MG63 (cell line): ENCODE measurements around the gene CXCR2. TPM values are rescaled to one million over a fixed set of nuclear protein-coding genes. Genes with fewer than 3 reads are reported as not detected.
"Not testable (repeated sequence)": the region's sequence is repeated elsewhere in the genome, so short reads cannot be mapped to it uniquely, and the experiment has no call there.

Source experiments
- DNase-seq: peaks from one replicate; pipeline ENCODE4 v3.0.0-alpha.2; 2020
- H3K27me3 ChIP-seq: fragments of 250-450 bp; sonication (Bioruptor Pico); 2 replicates; pipeline ENCODE4 v1.5.1; 2020; ENCODE audit warnings: mild to moderate bottlenecking, moderate library complexity
- H3K36me3 ChIP-seq: fragments of 250-450 bp; sonication (Bioruptor Pico); 2 replicates; pipeline ENCODE4 v1.5.1; 2020; ENCODE audit warnings: mild to moderate bottlenecking, moderate library complexity
- H3K4me3 ChIP-seq: fragments of 250-450 bp; sonication (Bioruptor Pico); 2 replicates; pipeline ENCODE4 v1.5.1; 2020; ENCODE audit warnings: mild to moderate bottlenecking, moderate library complexity
- H3K9me3 ChIP-seq: fragments of 250-450 bp; sonication (Bioruptor Pico); 2 replicates; pipeline ENCODE4 v1.5.1; 2020; ENCODE audit warnings: mild to moderate bottlenecking, moderate library complexity
- total RNA-seq: library from RNA; depleted of rRNA; stranded (reverse); fragments of >200 nt; shearing (Covaris generic); gene quantifications from 2 replicates; pipeline ENCODE4 v1.2.3, GENCODE V29; 2014; ENCODE audit warnings: low replicate concordance; rRNA removed

Gene CXCR2
- not detected in 2 replicates for total RNA-seq

DNA sequence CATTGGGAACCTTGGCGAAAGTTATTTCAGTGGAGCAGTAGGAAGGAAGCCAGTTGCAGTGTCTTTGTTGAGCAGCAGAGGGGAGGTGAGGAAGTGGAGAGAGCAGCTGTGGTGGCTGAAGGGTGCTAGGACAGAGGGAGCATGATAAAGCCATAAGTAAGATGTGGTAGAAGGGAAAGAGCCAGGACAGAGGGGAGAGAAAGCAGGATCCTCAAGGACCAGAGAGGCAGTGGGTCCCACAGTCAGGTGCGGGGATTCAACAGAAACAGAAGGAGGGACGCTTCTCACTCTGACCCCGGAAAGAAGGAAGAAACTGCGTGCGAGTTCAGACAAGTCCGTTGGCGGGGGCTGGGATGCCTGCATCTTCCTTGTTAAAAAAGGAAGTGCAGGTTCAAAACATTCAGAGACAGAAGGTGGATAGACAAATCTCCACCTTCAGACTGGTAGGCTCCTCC, at the start of gene CXCR2:
CXCR2 (plus strand) TSS at position 403 of the 455 bp plus-strand sequence. CDS start 8,774 bp downstream, outside the sequence.
- H3K27me3 ChIP-seq: no peaks in the 10 kb centered on the region; the same call in 1 of the 2 replicates
- DNase-seq: no peak
- peaks cover 6% of the 10 kb centered on the region for H3K9me3 ChIP-seq
- no peak within 1 kb of the TSS for H3K4me3 ChIP-seq
- no peaks in the 10 kb centered on the region for H3K36me3 ChIP-seq

DNA sequence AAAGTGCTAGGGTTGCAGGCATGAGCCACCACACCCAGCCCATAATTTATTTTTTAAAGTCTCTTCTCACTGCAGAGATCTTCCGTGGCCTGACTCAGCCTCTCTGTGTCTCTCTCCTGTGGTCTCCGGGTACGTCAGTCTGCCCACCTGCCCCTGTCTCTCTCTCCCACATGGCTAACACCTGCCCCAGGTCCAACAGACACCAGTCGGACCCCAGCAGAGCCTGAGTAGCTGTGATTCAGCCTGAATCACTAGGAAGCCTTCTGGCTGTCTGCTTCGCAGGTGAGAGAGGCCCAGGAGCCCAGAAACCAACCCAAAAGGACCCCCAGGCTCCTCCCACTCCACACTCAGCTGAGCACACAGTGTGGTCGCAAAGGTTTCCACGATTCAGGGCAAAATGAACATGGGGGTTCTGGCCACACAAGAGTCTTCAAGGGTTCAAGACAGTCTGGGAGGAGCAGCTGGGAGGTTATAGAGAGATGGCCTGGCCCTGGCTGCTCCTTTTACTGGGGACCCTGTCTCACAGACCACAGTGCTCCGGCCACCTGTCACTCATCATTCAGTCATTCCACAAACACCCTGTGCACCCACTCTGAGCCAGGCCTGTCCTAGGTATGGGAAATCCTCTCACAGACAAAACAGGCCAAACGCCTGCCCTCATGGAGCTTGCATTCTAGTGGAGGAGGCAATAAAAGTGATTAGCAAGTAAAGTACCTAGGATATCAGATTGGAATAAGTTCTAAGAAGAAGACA, 48.2 kb upstream of the CXCR2 start:
- DNase-seq: no peak
- Histone ChIP-seq H3K36me3 (no peaks in the 10 kb centered on the region), H3K4me3 (no peak overlapping the region), H3K9me3 (no peaks in the 10 kb centered on the region), H3K27me3 (no peaks in the 10 kb centered on the region)

DNA sequence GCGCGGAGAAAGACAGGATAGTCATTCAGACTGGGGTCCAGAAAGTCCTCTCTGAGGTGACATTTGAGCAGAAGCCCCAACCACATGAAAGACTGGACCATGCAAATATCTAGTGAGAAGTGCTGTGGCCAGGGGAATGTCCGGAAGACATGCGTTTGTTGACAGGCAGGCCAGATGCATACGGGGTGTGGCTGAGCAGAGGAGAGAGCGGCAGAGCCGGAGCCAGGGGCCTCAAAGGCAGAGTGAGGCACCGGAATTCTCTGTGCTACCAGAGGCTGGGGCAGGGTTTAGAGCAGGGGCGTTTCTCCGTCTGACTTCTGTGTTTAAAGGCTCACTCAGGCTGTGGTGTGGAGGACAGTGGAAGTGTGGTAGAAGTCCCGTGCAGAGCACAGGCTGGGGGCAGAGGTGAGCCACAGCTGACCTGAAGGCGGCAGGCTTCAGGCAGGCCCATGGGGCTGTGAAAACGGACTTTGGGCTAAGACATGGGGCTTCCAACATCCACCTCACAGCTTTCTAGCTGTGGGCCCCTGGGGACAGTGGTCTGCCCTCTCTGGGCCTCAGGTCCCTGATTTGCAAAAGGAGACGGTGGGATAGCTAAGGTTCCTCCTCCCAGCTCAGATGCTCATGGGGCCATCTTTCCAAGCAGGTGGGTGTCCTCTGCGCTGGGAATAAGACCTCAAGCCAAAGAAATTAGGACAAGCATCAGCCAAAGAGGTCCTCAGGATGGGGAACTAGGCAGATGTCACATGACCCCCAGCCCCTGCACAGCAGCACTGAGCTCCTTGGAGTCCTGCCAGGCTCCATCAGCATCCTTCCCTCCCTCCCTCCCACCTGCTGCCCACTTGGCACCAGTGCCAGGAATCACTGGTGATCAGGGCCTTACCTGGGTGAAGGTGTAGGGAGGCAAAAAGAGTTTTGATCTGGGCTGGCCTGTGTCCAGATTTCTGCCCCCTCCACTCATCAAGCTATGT, 45.6 kb upstream of the CXCR2 start:
- H3K27me3 ChIP-seq: no peaks in the 10 kb centered on the region
- DNase-seq: no peak
- H3K36me3 ChIP-seq: no peaks in the 10 kb centered on the region
- H3K4me3 ChIP-seq: no peak overlapping the region
- no peaks in the 10 kb centered on the region for H3K9me3 ChIP-seq

DNA sequence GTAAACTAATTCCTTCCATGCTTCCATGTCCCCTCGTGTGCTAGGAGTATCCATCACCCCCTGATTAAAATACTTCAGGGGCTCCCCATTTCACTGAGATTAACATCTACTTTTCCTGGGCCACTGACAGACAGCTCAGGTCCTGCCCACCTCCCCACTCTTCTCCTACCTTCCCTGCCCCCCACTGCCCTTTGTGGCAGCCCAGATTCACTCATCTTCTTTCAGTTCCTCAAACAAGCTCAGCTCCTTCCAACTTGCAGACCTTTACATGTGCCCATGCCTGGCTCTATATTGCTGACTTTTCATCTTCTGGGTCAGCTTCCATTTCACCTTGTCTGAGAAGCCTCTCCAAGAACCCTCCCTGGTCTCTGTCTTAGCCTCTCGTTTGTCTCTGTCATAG, 44.8 kb upstream of the CXCR2 start:
- no peaks in the 10 kb centered on the region for H3K27me3 ChIP-seq
- no peaks in the 10 kb centered on the region for H3K36me3 ChIP-seq
- no peak overlapping the region for H3K4me3 ChIP-seq
- no peaks in the 10 kb centered on the region; the same call in 1 of the 2 replicates for H3K9me3 ChIP-seq
- DNase-seq: no peak

DNA sequence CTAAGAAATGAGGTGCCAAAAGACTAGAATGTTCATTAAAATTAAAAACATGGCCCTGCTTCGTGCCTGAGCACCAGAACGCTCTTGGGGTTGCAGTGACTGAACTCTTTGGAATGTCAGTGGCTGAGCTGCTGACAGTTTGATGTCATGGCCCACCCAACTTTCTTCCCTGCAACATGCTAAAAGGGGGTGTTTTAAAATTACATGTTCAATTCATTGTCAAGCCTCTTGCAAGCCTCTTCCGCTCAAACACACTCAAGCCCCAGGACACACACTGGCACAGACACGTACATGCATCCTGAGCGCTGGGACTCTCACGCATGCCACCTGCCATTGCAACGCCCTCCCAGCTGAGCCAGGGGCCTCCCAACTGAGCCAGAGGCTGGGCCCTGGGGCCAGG, 44.1 kb upstream of the CXCR2 start:
- no peak overlapping the region for H3K4me3 ChIP-seq
- H3K9me3 ChIP-seq: peaks cover 3% of the 10 kb centered on the region
- no peaks in the 10 kb centered on the region for H3K27me3 ChIP-seq
- H3K36me3 ChIP-seq: no peaks in the 10 kb centered on the region
- DNase-seq: no peak

DNA sequence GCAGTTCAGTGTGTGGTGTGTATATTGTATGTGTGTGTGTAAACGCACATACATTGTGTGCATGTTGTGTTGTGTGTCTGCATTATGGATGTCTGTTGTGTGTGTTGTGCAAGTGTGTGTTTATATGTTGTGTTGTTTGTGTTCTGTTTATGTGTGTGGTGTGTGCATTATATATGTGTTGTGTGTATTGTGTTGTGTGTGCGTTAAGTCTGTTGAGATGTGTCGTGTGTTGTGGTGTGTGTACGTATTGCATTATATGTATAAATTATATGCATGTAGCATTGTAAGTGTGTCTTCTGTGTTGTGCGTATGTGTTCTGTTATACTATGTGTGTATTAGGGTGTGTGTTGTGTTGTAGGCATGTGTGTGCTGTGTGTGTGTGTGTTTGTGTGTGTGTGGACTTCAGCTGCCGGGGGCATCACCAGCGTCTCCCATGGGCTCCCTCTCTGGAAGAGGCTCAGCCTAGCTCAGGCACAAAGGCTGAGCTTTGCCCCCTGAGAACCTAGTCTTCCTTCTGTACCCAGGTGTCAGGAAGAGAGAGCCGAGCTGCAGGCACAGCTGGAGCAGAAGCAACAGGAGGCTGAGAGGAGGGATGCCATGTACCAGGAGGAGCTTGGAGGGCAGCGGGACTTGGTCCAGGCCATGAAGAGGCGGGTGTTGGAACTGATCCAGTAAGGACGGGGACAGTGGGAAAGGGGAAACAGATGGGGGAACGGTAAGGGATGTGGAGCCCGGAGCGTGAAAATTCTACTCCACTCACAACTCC, 43.1 kb upstream of the CXCR2 start:
- no peak for DNase-seq
- Histone ChIP-seq H3K36me3 (no peaks in the 10 kb centered on the region), H3K9me3 (peaks cover 6% of the 10 kb centered on the region), H3K27me3 (no peaks in the 10 kb centered on the region), H3K4me3 (no peak overlapping the region)

DNA sequence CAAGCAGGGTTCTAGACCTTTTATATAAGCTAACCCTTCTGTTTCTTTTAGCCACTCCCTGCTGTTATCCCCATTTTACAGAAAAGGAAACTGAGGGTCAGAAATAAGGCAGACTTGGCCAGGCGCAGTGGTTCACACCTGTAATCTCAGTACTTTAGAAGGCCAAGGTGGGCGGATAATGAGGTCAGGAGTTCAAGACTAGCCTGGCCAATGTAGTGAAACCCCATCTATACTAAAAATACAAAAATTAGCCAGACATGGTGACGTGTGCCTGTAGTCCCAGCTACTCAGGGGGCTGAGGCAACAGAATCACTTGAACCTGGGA, 42.5 kb upstream of the CXCR2 start:
- no peak for DNase-seq
- Histone ChIP-seq H3K27me3 (no peaks in the 10 kb centered on the region), H3K36me3 (no peaks in the 10 kb centered on the region), H3K4me3 (no peak overlapping the region), H3K9me3 (peaks cover 6% of the 10 kb centered on the region)

DNA sequence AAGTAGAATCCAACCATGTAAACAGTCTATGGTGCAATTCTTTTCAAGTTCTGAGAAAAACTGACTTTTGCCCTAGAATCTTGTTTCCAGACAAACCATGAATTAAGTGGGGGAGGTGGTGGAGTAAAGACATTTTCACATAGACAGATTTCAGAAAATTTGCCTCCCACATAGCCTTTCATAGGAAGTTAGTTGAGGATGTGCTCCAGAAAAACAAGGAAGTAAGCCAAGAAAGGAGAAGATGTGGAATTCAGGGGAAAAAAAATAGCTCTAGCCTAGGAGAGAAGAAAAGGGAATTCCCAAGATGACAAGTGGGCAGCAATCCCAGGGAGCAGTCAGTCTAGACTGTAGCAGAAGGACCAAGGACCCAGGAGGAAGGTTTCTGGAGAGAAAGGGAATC, 39.4 kb upstream of the CXCR2 start:
- no peak overlapping the region for H3K4me3 ChIP-seq
- no peaks in the 10 kb centered on the region for H3K27me3 ChIP-seq
- no peak for DNase-seq
- peaks cover 6% of the 10 kb centered on the region for H3K9me3 ChIP-seq
- H3K36me3 ChIP-seq: no peaks in the 10 kb centered on the region

DNA sequence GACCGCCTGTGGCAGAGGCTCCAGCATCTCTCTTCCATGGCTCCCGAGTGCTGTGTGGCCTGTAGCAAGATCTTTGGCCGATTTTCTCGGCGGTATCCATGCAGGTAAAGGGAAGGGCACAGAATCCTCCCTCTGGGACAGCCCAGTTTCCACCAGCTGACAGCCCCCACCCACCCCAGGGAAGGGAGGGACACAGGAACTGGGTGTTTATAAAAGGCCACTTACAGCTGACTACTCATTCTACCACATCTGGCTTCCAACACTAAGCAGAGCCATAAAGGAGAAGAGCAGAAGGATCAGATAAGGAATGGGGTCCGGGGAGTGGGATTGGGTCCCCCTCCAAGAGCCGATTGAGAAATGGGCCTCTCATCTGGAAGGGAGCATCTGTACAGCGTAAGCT, 36.6 kb upstream of the CXCR2 start:
- Histone ChIP-seq H3K4me3 (no peak overlapping the region), H3K27me3 (no peaks in the 10 kb centered on the region), H3K9me3 (peaks cover 6% of the 10 kb centered on the region), H3K36me3 (no peaks in the 10 kb centered on the region)
- no peak for DNase-seq

DNA sequence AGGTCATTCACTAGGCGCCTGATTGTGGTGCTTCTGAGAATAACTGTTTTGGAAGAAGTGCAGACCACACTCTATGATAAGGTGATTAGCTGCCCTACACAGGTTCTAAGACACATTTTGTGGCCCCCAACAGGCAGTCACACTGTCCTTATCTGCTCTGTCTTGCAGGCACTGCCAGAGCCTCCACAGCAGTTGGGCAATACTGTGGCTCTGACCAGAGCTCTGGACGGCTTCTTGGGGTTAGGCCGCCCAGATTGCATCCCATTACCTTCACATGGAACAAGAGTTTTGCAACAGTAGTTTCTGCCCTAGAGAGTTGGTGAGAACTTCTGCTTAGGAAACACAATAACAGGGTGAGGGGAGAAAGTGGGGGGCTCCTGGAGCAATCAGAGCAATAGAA, 34.1 kb upstream of the CXCR2 start:
- H3K9me3 ChIP-seq: peaks cover 2% of the 10 kb centered on the region
- no peak for DNase-seq
- no peak overlapping the region for H3K4me3 ChIP-seq
- no peaks in the 10 kb centered on the region for H3K27me3 ChIP-seq
- no peaks in the 10 kb centered on the region for H3K36me3 ChIP-seq

DNA sequence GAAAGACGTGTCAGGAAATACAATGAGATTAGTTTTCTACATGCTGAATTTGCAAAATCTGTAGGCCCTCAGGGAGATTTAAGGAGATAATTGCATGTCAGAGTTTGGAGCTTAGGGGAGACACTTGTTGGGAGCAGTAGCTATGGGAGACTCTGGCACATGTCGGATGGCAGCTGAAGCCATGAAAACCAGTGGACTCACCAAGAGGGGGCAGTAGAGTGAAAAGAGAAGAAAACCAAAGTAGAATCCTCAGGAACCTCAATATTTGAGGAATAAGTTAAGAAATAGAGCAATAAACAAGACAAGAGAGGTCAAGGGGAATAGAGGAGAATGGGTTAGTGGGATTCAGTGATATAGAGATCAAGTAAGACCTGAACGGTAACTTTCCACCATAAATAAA, 31.9 kb upstream of the CXCR2 start:
- H3K36me3 ChIP-seq: no peaks in the 10 kb centered on the region
- DNase-seq: no peak
- H3K27me3 ChIP-seq: peaks cover 13% of the 10 kb centered on the region
- no peak overlapping the region for H3K4me3 ChIP-seq
- no peaks in the 10 kb centered on the region for H3K9me3 ChIP-seq

DNA sequence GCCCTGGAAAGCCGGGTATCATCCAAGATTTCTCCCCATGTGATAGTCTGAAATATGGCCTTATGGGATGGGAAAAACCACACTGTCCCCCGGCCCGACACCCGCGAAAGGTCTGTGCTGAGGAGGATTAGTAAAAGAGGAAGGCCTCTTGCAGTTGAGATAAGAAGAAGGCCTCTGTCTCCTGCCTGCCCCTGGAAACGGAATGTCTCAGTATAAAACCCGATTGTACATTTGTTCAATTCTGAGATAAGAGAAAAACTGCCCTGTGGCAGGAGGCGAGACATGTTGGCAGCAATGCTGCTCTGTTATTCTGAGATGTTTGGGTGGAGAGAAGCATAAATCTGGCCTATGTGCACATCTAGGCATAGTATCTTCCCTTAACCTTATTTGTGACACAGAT, 30.0 kb upstream of the CXCR2 start:
- Histone ChIP-seq H3K9me3 (0 out of 2 replicates have a peak, but pooled peaks cover 2% of the 10 kb centered on the region), H3K36me3 (no peaks in the 10 kb centered on the region), H3K4me3 (no peak overlapping the region), H3K27me3 (peaks cover 22% of the 10 kb centered on the region)
- DNase-seq: no peak

DNA sequence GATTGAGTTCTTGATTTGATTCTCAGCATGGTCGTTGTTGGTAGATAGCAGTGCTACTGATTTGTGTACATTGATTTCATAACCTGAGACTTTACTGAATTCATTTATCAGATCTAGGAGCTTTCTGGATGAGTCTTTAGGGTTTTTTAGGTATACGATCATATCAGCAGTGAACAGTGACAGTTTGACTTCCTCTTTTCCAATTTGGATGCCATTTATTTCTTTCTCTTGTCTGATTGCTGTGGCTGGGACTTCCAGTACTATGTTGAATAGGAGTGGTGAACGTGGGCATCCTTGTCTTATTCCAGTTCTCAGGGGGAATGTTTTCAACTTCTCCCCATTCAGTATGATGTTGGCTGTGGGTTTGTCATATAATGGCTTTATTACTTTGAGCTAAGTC, 27.9 kb upstream of the CXCR2 start:
- peaks cover 26% of the 10 kb centered on the region for H3K27me3 ChIP-seq
- H3K36me3 ChIP-seq: no peaks in the 10 kb centered on the region
- no peak for DNase-seq
- 0 out of 2 replicates have a peak, but pooled peaks cover 2% of the 10 kb centered on the region for H3K9me3 ChIP-seq
- H3K4me3 ChIP-seq: no peak overlapping the region

DNA sequence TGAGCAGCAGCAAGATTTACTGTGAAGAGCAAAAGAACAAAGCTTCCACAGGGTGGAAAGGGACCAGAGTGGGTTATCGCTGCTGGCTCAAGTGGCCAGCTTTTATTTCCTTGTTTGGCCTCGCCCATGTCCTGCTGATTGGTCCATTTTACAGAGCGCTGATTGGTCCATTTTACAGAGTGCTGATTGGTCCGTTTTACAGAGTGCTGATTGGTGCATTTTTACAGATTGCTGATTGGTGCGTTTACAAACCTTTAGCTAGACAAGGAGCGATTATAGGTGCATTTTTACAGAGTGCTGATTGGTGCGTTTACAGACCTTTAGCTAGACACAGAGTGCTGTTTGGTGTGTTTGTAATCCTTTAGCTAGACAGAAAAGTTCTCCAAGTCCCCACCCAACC, 17.0 kb upstream of the CXCR2 start:
- not testable (repeated sequence) for DNase-seq, H3K36me3 ChIP-seq, H3K4me3 ChIP-seq, H3K9me3 ChIP-seq, H3K27me3 ChIP-seq

DNA sequence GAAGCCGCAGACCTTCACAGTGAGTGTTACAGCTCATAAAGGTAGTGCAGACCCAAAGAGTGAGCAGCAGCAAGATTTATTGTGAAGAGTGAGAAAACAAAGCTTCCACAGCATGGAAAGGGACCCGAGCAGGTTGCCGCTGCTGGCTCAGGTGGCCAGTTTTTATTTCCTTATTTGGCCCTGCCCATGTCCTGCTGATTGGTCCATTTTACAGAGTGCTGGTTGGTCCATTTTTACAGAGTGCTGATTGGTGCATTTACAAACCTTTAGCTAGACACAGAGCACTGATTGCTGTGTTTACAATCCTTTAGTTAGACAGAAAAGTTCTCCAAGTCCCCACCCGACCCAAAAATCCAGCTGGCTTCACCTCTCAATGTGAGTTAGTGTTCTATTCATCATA, 4.0 kb upstream of the CXCR2 start:
- not testable (repeated sequence) for H3K4me3 ChIP-seq, DNase-seq, H3K36me3 ChIP-seq, H3K27me3 ChIP-seq, H3K9me3 ChIP-seq

DNA sequence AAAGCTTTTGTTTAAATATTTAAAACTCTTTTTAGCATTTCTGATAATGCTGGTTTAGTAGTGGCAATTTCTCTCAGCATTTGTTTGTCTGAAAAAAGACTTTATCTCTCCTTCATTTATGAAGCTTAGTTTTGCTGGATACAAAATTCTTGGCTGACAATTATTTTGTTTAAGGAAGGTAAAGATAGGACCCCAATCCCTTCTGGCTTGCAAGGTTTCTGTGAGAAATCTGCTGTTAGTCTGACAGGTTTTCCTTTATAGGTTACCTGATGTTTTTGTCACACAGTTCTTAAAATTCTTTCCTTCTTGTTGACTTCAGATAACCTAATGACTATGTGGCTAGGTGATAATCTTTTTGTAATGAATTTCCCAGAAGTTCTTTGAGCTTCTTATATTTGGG, 3.5 kb upstream of the CXCR2 start:
- not testable (repeated sequence) for H3K9me3 ChIP-seq, H3K36me3 ChIP-seq, DNase-seq, H3K27me3 ChIP-seq, H3K4me3 ChIP-seq

DNA sequence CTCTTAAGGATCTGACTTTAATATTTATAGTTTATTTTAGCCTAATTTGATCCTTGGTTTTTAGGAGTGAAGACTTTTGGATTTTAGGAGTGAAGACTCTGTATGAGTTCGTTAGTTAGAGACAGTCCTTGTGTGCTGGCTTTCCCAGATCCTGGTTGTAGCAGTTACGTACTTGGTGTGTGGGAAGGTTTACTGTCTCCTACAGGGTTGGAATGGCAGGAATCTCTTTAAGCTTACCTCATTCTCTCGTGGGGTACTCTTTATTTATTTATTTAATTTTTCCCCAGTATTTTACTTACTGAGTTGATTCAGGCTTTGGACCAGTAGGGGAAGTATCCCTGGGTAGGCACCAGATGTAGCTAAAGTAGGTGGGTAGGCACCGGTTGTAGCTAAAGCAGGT, 1.8 kb upstream of the CXCR2 start:
- peaks cover 6% of the 10 kb centered on the region for H3K9me3 ChIP-seq
- no peak for DNase-seq
- no peaks in the 10 kb centered on the region for H3K36me3 ChIP-seq
- H3K27me3 ChIP-seq: no peaks in the 10 kb centered on the region; the same call in 1 of the 2 replicates
- no peak overlapping the region for H3K4me3 ChIP-seq
